GM20000 (cell line): ENCODE measurements around the gene TMEM151B.

ENCODE experiments used
- DNase-seq: peaks from one replicate; pipeline ENCODE4 v3.0.0; 2012; ENCODE audit warnings: low spot score
- TF ChIP-seq, protein P1 (sequence below): IDR thresholded peaks from 2 replicates; pipeline ENCODE4 v1.5.1; 2012; ENCODE audit warnings: mild to moderate bottlenecking, control low read depth; ENCODE audit errors: extremely low read depth, missing control alignments

The TMEM151B gene

DNA sequence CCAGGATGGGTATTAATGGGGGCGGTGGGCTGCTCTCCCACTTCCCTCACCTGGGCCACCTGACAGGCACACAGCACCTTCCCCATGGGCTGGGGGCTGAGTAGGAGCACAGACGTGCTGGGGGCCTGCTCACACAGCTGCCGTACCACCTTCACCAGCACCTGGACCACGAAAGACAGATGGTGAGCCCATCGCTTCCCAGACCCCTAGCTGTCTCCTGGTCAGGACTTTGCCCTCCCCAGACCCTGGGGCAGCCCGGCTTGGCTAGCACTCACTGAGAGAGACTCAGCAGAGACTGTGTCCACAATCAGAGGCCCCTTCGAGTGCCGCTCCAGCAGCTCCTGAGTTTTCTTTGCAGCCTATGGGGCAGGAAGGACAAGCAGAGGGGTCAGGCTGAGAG, 30.9 kb downstream of the TMEM151B start:
- no peak for DNase-seq
- TF ChIP-seq, protein P1, sequence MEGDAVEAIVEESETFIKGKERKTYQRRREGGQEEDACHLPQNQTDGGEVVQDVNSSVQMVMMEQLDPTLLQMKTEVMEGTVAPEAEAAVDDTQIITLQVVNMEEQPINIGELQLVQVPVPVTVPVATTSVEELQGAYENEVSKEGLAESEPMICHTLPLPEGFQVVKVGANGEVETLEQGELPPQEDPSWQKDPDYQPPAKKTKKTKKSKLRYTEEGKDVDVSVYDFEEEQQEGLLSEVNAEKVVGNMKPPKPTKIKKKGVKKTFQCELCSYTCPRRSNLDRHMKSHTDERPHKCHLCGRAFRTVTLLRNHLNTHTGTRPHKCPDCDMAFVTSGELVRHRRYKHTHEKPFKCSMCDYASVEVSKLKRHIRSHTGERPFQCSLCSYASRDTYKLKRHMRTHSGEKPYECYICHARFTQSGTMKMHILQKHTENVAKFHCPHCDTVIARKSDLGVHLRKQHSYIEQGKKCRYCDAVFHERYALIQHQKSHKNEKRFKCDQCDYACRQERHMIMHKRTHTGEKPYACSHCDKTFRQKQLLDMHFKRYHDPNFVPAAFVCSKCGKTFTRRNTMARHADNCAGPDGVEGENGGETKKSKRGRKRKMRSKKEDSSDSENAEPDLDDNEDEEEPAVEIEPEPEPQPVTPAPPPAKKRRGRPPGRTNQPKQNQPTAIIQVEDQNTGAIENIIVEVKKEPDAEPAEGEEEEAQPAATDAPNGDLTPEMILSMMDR = no peak

DNA sequence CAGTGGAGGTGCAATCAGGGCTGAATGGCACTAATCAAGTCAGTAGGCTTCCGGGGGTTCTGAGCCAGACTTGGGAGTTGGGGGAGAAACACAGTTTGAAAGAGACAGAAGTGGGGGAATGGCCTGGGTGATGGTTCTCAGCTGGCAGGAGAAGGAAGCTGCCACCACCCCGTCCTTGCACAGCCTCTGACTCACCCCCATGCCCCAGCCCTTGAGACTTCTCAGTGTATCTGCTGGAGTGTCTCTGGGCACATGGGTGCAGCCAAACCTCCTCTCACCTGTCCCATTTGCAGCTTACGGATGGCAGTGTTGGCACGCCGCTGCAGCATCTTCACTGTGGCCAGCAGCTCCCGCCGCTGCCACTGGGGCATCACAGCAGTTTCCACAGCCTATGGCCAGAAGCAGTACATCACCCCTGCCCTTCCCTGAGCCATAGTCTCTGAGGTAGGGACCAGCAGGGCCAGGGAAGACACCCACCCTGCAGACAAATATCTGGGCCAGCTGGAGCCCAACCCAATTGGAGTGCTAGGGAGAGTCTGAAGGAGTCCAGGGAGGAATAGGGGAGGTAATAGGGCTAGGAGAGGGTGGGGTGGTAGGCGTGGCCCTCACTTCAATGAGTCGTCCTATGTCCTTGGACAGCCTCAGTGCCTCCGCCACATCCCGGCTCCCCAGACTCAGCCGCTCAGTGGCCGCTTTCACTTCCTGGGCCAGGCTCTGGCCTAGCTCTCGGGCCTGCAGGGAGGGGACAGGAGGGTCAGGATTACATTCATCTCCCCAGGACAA, 31.7 kb downstream of the TMEM151B start:
- TF ChIP-seq, protein P1 = no peak
- no peak for DNase-seq

DNA sequence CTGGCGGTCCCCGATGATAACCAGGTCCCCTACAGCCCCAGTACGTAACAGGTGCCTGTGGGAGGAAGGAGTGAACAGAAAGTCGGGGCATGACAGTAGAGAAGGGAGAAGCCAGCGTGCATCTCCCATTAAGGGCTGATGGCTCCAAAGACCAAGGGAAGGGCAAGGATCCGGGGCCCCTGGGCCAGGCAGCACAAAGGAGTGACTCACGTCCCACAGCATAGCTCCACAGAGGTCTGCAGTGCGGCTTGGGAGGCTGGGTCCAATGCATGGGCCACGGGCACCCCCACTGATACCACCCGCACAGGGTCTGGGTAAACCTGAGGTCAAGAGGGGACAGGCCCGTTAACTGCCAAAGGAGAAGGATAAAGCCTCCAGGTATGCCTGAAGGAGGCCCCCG, 32.6 kb downstream of the TMEM151B start:
- TF ChIP-seq, protein P1 = no peak
- DNase-seq = no peak

DNA sequence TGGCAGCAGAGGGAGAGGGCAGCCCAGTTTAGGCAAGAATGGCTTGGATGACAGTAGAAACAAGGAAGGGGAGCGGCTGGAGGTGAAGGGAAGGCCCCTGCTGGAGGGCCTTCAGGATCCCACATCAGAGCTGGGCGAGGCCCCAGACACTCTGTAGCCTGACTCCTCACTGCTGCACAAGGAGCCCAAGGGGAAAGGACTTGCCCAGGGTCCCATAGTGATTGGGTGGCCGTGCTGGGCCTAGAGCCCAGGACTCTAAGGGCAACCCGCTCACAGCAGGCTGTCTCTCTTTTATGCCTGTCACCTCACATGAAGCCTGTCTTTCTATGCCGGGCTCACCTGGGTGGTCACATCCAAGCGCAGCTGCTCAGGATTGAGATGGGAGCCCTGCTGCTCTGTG, 33.6 kb downstream of the TMEM151B start:
- DNase-seq = no peak
- TF ChIP-seq, protein P1 = no peak

DNA sequence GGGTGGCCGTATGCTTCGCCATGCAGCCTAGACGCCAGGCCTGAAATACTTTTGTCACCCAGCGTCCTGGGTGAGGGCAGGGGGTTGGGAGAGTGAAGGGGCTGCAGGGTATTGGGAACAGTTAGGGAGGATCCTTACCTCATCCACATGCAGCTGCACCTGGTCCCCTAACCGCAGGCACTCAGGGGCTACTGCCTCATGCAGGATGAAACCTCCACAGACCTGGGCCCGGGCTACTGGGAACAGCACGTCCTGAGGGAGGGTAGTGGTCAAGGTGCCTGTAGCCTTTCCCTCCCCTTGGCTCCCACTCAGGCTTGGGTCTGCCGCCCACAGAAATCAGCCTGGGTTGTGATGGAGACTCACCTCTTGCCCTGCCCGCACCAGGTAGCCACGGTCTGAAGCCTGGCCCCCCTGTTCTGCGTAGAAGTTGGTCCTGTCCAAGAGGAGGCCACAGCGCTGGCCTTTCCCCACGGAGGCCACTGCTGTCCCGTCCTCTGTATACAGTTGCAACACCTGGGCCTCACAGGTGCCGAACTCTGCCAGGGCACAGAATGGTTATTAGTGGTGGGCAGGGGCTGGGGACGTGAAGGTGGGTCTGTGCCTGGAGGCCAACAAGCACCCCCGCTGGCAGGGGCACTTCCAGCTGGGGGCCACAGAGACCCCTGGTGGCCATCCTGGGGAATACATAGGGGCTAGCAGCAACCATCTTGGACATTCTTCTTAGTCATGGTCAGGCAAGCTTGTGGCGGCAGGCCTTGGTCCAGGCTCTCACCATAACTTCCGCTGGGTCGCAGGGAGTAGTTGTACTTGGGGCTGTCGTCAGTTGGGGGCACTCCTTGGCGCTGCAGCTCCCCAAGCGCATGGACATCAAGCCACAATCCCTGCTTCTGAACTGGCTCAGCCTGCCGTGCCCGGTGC, 34.3 kb downstream of the TMEM151B start:
- DNase-seq = peak; percentile 71
- TF ChIP-seq, protein P1 = peak; percentile 66

DNA sequence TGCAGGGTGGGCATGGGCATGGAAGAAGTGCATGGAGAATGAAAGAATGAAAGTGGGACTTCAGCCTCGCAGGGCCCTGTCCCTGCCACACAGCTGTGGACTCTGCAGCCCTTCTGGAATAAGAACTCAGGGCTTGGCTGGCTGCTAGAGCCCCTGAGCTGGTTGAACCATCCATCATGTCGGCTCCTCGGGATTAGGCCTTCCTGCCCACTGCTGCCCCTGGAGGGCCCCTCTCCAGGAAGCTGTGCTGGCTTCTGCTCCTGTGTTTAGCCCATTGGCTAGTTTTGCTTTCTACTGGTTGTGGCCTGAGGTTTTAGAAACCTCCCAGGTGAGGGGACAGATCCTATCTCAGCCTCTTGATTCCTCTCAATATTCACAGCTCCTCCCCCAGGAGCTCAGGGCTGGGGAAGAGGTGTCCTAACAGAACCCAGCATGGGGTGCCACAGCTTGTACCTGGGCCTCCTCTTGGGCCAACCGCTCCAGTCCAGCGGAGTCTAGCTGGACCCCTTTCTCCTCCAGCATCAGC, 35.0 kb downstream of the TMEM151B start:
- DNase-seq = no peak
- TF ChIP-seq, protein P1 = no peak

DNA sequence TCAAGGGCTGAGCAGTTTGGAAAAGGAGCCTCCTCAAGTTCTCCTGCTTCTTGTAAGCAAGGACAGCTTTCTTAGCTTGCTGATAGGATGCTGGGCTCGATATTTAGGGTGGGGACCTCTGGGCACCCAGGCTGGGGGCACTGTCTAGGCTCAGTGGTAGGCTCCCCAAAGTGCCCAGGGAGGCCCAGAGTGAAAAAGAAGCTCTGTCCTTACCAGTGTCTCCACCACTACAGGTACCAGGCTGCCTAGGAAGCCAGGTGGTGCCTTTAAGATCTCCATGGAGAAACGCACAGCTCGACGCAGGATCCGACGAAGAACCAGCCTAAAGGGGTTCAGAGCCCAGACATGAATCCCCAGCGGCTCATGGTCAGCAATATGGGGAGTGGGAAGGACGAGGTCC, 36.5 kb downstream of the TMEM151B start:
- TF ChIP-seq, protein P1 = no peak
- DNase-seq = no peak
